ENCODE measurements around the gene APOF.
"Not testable (repeated sequence)": the region's sequence is repeated elsewhere in the genome, so short reads cannot be mapped to it uniquely, and the experiment has no call there.

Gene APOF

DNA sequence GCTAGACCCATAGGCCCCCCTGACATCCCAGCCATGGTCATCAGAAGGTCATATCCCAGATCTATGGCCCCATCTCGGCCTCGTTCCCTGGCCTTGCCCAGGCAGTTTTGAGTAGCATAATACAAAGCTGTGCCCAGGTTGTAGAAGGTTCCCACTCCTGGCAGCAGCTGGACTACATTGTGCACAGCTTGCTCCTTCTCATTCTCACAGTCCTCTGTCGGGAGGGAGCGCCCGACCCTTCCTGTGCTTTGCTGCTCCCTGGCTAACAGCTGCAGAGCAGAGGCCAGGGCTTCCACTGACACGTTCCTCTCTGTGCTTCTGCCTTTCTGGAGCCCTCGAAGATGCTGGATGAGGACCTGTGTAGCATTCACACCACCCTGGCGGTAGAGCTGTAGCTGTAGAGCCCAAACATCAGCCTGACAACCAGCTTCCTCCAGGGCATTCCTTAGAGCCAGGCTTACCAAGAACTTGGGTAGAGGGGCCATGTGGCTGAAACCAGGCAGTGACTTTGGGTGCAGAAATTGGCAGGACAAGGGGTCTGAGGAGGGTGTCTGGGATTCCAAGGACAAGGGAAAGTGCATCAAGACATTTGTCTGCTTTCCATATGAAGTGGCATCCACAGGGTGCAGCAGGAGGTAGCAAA lies 1.0 kb downstream of the APOF start:
- DNase-seq = no peak

DNA sequence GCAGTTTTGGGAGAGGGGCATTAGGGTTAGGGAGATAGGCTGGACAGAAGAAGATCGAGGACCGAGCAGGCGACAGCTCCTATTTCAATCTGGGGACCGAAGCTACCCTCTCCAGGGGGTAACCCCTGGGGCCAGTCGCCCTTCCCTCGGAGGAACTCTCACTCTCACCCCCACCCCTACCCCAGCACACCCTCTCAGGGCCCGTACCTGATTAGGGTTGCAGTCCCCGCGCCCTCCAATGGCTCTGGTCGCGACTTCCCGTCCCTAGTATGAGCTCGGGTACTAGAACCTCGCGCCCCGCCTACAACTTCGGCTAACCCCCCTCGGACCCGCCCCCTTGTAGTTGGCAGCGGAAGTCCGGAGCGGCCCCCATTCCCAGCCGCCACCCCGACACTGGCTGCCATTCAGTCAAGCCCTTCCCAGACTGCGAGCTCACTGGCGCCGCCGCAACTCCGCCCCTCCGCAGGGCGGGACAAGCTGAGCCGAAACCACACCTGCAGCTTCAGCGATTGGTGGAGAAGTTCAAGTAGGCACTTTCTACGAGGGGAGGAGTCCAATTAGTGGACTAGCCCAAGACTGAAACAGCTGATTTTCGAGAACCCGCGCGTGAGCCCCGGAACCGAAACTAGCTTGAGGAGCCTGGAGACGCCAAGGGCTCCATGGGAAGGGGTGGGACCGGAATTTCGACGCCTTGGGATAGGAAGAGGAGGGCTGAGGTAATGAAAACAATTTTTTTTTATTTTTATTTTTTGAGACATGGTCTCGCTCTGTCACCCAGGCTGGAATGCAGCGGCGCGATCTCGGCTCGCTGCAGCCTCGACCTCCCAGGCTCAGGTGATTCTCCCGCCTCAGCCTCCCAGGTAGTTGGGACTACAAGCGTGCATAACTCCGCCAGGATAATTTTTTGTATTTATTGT lies 2.5 kb downstream of the APOF start, which contains the start of gene STAT2:
TSS of gene STAT2 (minus strand) at position 257 of the 917 bp plus-strand sequence. CDS start 3,536 bp downstream, outside the sequence.
- peak; percentile 99 for DNase-seq

DNA sequence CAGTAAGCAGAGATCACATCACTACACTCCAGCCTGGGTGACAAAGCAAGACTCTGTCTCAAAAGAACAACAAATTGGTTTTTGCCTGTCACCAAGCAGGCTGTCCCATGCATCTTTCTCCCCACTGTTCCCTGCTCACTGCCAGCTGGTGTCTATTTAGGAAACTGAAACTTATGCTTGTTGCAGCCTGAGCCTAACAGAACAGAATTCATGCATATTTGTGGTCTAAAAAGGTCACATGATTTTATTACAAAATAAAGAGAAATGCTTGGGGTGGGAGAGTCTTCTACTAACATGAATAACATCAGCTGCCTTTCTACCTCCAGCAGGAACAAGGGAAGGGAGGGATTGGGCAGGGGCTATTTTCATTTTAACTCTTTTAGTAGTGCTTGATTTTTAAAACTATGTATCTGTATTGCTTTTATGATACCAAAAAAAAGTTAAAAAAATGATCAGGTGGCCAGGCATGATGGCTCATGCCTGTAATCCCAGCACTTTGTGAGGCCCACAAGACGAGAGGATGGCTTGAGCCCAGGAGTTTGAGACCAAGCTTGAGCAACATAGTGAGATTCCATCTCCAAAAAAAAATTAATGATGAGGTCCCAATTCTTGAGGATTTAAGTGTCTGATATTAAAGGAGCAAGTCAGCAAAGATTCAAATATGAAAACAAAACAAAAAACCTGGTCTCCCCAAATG lies 3.7 kb downstream of the APOF start:
- DNase-seq = peak; percentile 77

DNA sequence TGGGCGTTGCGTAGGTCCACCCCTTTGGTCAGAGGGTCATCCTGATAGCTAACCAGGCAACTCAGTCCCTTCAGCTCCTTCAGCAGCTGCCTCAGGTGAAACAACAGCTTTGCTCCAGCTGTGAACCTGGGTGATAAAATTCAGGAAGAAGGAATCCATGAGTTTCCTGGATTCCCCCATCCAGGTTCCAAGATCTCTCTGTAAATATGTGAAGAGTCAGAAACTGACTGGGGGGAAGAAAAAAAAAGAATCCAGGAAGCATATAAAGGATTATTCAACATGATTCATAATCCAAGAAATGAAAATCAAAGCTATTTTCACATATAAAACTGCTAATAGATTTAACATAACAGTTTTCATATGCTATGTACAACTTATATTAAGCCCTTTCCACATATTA lies 11.3 kb downstream of the APOF start:
- DNase-seq = no peak

DNA sequence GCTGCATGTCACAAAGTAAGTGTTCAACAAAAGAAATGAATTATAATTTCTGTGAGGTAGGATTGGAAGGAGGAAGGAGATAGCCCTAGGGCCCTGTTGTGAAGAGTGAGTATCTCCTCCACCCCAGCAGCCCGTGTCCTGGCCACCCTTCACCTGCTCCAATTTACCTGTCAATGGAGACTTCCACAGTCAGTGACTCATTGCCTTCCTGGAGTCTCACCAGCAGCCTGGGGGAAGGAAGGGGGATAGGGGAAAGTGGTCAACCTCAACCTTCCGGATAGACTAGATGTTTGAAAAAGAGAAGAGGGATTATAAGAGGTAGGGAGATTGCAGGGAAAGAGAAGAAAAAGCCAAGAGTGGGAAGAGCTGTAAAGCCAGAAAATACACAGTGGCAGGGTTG lies 12.0 kb downstream of the APOF start:
- DNase-seq = no peak

DNA sequence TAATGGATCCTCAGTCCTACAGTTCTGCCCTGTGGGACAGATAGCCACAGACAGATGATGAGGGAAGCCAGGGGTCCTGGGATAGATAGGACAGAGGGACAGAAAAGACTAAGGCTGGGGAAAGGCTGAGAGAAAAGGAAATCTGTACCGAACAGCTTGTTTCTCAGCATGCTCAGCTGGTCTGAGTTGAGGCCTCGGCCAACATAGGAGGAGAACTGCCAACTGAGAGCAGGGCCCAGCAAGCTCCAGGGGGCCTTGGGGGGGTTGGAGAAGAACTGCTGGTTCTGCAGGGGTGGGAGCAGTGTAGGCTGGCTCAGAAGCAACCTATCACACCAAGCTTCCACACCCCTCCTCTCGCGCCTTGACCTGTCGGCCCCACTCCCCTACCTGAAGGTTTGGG lies 13.9 kb downstream of the APOF start:
- no peak for DNase-seq

DNA sequence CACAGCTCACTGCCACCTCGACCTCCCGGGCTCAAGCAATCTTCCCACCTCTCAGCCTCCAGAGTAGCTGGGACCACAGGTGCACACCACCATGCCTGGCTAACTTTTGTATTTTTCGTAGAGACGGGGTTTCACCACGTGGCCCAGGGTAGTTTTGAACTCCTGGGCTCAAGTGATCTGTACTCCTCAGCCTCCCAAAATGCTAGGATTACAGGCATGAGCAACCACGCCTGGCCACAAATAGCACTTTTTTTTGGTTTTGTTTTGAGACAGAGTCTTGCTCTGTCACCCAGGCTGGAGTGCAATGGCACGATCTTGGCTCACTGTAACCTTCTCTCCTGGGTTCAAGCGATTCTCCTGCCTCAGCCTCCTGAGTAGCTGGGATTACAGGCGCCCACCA lies 15.4 kb downstream of the APOF start:
- not testable (repeated sequence) for DNase-seq

DNA sequence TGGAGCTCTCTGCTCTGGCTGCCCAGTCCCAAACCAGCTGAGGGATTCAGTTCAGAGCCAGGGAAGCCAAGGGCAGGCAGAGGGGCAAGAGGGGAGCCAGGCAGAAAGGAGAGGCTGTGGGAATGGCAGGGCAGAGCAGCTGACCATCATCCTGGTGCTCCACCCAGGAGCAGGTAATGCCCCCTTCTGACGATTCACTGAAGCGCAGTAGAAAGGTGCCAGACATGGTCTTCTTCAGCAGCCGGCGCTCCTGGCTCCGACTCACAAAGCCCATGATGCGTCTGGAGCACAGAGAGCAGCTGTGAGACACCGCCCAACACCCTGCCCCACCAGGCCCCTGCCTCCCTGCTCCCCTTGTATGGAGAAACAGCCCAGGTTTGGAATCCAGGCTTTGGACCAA lies 16.0 kb downstream of the APOF start:
- no peak for DNase-seq

DNA sequence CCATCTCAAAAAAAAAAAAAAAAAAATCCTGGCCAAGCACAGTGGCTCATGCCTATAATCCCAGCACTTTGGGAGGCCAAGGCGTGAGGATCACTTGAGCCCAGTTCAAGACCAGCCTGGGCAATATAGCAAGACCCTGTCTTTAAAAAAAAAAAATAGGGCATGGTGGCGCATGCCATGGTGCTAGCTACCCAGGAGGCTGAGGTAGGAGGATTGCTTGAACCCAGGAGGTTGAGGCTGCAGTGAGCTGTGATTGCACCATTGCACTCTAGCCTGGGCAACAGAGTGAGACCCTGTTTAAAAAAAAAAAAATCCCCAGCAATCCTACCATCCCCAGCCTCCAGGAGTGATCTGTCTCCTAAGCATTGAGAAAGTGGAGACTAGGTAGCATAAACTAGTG lies 20.4 kb downstream of the APOF start:
- not testable (repeated sequence) for DNase-seq

DNA sequence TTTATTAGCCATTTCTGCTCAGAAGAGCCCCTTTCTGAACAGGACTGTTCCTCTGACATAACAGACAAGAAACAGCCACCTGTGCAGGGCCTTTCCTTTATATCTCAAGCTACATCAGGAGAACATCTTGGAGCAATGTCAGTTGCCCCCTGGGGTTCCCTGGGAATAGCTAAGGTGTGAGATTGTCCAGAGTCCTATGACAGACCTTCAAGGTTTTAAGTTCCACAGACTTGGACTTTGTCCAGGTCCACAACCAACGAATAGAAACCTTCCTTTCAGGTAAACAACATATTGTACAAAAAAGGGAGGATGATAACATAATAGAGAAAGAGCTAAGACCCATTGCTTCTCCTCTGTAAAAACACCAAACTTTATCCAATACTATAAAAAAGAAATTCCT lies 21.0 kb downstream of the APOF start:
- no peak for DNase-seq

DNA sequence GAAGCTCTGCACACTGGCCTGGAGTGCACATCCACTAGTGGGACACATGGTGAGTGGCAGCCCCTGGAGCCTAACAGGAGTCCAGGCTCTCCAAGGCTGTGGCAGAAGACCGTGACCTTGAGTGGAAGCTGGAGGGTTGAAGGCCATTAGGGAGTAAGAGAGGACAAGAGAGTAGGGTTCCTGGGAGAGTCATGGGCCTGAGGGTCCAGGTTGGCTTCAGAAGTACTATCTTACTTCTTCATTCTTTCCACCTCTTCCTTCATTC lies 23.6 kb downstream of the APOF start:
- DNase-seq = no peak

DNA sequence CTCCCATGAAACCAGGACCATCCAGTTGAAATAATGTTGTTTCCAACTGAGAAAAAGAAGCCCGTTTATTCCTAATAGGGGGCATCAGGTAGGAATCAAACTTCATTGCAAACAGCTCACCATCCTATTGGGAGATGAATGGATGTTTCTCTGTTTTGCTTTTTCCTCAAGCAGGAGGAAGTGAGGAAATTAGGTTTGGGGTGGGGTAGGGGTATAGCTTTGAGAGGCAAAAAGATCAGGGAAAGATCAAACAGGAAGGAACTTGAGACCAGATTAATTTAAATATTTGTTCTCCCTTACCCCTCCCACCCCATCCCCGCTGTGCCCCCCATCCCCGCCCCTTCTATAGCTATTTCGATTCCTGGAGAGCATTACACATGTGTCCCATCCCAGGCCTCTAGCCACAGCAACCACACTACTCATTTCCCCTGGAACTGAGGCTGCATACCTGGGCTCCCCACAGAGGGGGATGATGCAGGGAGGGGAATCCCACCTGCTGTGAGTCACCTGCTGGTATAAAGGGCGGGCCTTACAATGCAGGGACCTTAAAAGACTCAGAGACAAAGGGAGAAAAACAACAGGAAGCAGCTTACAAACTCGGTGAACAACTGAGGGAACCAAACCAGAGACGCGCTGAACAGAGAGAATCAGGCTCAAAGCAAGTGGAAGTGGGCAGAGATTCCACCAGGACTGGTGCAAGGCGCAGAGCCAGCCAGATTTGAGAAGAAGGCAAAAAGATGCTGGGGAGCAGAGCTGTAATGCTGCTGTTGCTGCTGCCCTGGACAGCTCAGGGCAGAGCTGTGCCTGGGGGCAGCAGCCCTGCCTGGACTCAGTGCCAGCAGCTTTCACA lies 24.1 kb downstream of the APOF start, which contains the start of gene IL23A:
TSS of gene IL23A (plus strand) at position 577 of the 850 bp plus-strand sequence. CDS start at position 738, 161 bp downstream.
- DNase-seq = no peak

DNA sequence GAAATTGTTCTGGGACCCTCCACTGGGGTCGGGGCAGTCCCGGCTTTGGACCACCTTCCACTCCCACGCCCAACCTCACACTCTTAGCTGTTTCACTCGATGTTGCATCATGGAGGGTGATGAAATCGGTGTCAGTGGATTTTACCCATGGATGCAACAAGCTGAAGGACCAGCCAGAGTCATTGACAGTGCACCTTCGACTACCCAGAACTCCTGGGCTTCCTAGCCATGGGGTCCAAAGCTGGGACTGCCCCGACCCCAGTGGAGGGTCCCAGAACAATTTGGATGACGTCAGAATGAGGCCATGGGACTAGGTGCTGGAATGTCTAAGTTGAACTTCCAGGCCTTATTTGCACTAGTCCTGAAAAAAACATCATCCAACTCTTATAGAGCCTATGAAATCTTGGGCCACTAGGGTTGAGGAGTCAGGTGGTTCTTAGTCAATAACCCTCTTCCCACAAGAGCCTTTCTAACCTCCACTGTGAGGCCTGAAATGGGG lies 24.9 kb downstream of the APOF start:
- no peak for DNase-seq

DNA sequence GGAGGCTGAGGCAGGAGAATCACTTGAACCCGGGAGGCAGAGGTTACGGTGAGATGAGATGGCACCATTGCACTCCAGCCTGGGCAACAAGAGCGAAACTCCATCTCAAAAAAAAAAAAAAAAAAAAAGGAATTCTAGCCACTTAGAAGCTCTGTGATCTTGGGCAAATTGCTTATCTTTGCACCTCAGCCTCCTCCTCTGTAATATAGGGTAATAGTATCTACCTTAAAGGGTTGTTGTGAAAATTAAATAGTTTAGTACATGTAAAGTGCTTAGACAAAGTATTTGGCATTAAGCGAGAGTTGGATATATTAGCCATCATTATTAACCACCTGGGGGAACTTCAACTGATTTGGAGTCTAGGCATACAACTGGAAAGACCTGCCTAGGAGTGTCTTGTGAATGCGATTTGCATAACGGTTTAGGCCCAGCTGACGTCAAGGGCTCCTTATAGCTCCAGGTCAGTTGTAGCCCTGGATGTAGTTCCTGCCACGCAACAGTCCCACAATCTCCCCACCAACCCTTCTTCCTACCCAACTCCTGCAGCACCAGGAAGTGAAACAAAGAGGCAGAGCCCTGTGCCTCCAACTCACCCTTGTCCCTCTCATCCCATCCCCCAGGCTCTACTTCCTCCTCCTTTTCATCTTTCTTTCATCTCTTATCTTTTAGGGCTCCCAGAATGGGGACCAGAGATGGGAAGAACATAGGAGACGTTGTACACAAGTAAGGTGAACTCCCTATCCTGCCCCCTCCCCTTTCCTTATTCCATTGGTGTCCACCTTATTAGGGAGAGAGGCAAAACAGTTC lies 26.1 kb downstream of the APOF start:
- no peak for DNase-seq

DNA sequence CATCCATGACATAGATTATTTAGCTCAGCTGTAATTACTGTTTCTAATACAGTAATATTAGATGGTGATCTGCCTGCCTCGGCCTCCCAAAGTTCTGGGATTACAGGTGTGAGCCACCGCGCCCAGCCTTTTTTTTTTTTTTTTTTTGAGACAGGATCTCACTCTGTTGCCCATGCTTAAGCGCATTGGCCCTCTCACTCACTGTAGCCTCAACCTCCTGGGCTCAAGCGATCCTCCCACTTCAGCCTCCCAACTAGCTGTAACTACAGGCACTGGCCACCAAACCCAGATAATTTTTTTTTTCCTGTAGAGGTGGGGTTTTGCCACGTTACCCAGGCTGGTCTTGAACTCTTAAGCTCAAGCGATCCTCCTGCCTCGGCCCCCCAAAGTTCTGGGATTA lies 27.1 kb downstream of the APOF start:
- DNase-seq = not testable (repeated sequence)

DNA sequence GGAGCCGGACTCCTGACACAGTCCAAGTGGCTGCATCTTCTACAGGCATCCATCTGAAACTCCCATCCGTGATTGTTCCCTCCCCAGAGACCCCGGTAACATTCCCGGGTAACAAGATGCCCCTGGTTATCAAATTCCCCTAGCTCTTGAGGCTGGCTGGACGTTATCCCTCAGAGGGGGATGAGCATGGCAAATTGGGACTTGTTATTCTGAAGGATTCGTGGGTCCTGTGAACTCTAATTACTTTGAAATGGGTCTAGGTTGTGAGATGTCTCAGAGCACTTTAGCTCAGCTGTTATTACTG lies 28.2 kb downstream of the APOF start:
- no peak for DNase-seq

DNA sequence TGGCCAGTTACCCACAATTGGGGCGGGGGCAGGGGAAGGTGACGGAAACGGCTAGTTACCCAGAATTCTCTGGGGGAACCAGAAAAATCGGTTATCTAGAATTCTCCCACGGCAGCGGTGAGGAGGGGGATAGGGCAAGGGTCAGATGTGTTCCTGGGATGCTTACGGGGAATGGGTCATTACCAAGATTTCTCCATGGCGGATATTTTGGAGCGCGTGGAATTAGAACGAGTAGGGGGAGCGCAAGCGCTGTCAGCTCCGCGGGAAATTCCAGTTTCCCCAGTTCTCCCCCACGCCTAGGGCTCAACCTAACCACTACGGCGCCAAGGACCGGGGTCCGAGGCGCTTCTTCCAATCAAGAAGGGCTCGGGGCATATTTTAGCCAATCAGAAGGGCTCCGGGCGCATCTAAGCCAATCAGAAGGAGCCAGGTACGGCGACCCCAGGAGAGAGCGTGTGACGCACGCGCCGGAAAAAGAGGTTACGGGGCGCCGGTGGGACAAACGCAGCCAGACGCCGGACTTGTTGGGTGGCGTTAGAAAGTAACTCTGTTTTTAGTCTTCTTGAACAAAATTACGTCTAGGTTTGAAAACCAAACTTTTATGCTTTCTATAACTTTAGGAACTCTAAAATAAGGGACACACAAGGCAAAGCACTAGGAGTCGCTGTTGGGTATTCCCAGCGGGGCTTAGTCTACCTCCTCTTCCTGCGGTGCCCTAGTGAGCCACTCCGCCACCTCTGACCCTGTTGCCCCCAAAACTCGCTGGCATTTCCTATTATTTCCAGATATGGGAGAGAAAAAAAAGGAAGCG lies 28.8 kb downstream of the APOF start, which contains the start of gene PAN2:
TSS of gene PAN2 (minus strand) at position 322 of the 811 bp plus-strand sequence. CDS start 906 bp downstream, outside the sequence.
- DNase-seq = peak; percentile 97

DNA sequence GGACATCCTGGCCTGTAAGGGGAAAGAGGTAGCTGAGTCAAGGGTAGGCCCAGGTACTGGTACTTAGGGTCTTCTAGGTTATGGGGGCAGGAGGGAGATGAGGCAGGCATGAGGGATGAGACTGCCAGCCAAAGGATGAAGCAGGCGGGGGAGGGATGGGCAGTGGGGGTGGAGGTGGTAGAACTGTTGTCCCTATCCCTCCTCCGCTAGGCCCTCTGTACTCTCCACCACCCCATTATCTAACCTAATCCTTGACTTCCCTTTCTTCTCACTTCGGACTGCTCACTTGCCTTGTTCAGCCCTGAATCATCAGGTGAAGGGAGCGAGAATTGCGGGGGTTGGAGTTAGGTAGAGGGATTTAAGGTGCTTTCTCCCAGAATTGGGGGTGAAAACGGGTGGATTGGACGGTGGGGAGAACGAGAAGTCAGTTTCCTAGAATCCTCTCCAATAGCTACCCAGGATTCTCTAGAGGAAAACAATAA lies 29.4 kb downstream of the APOF start:
- no peak for DNase-seq

DNA sequence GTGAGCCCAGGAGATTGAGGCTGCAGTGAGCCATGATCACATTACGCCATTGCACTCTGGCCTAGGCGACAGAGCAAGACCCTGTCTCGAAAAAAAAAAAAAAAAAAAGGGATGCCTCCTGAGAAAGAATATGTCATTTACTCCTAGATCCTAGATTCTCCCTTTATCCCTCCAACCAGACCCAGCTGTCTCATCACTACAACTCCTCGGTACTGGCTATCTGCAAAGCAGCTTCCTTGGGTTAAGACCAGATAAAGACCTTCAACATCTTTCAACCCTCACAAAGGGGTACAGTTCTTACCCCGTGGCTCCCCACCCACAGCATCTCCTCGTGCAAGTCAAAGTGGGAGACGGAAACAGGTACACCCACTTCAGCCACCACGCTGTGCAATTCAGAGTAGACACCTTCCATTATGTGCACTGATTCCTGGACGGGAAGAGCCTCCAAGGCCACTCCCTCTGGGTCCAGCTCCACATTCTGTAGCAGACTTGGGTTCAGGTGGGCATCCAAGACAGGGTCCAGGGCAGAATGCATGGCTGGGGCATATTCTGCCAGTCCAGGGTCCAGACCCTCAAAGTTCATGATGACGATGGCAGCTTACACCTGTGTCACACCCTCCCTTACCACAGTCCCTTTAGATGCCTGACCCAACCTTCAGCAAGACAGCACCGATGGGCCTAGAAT lies 30.0 kb downstream of the APOF start:
- DNase-seq = no peak

DNA sequence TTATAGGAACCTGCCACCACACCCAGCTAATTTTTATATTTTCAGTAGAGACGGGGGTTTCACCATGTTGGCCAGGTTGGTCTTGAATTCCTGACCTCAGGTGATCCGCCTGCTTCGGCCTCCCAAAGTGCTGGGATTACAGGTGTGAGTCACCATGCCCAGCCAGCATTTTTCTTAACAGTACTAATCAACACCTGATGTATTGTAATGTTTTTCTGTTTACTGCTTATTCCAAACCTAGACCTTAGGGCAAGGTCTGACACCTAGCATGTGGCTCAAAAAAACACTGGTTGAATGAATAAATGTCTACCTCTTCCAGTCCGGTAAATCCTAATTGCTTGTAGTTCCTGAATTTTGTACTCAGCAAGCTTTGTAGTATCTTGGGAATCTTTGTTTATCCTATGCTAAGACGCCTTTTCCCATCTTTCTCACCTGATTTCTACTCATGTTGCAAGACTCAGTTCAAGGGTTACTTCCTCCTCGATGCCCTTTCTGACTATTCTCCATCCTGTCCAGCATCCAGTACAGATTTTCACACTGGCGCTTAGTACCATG lies 31.6 kb downstream of the APOF start:
- no peak for DNase-seq
